BLaER1 treated with 17β-estradiol and CSF1 and Interleukin-3, amounts not matched to agents 10 nM and 100 nM (cell line): ENCODE measurements around the gene ARHGAP45.
"Not testable (repeated sequence)": the region's sequence is repeated elsewhere in the genome, so short reads cannot be mapped to it uniquely, and the experiment has no call there.

Source experiments
- H3K27ac ChIP-seq, 11 experiments: shearing (Covaris generic); formaldehyde crosslinking; 2 replicates each; pipeline ENCODE4 v1.8.1; 2022
- H3K27me3 ChIP-seq, 11 experiments: shearing (Covaris generic); formaldehyde crosslinking; 2 replicates each; pipeline ENCODE4 v1.8.1; 2022
- H3K36me3 ChIP-seq, 11 experiments: shearing (Covaris generic); formaldehyde crosslinking; 2 replicates each; pipeline ENCODE4 v1.8.1; 2022
- H3K4me1 ChIP-seq, 10 experiments: shearing (Covaris generic); formaldehyde crosslinking; 2 replicates each; pipeline ENCODE4 v1.8.1; 2022
- H3K4me2 ChIP-seq, 11 experiments: shearing (Covaris generic); formaldehyde crosslinking; 2 replicates each; pipeline ENCODE4 v1.8.1; 2022
- H3K4me3 ChIP-seq, 10 experiments: shearing (Covaris generic); formaldehyde crosslinking; 2 replicates each; pipeline ENCODE4 v1.8.1; 2022
- H3K9ac ChIP-seq, 11 experiments: shearing (Covaris generic); formaldehyde crosslinking; 2 replicates each; pipeline ENCODE4 v1.8.1; 2022
- H3K9me3 ChIP-seq, 11 experiments: shearing (Covaris generic); formaldehyde crosslinking; replicated peaks in 1 of 11; 2 replicates each; pipeline ENCODE4 v1.8.1; 2022
- H4K20me1 ChIP-seq, 11 experiments: shearing (Covaris generic); formaldehyde crosslinking; 2 replicates each; pipeline ENCODE4 v1.8.1; 2022
- Cebpa-rat ChIP-seq, 11 experiments: shearing (Covaris generic); IDR thresholded peaks; 2 replicates each; pipeline ENCODE4 v1.8.1; 2022

Gene ARHGAP45

GRCh38 chr19:1112268-1113029, 45.5 kb downstream of the ARHGAP45 start:
- Histone ChIP-seq H3K4me3 (no peak overlapping the region), H3K4me2 (peak overlapping the region in 5 of 11 experiments; percentile 6 to 69 (median 32); a peak in 6 of 22 replicates), H3K36me3 (peaks cover 45 to 91% (median 73%) of the 10 kb centered on the region in 11 experiments), H4K20me1 (peaks cover 36 to 100% (median 54%) of the 10 kb centered on the region in 11 experiments), H3K4me1 (peaks cover 17 to 39% (median 31%) of the 10 kb centered on the region in 10 experiments), H3K9me3 (no peaks in the 10 kb centered on the region), H3K9ac (0 out of 22 replicates have a peak overlapping the region, but pooled peaks of 1 of the 11 experiments have one; percentile 33), H3K27ac (peak overlapping the region in 4 of 11 experiments; percentile 11 to 40 (median 27); a peak in 3 of 22 replicates), H3K27me3 (no peaks in the 10 kb centered on the region)
- TF ChIP-seq Cebpa-rat (IDR thresholded peaks at IDR 0.05): no peak

DNA sequence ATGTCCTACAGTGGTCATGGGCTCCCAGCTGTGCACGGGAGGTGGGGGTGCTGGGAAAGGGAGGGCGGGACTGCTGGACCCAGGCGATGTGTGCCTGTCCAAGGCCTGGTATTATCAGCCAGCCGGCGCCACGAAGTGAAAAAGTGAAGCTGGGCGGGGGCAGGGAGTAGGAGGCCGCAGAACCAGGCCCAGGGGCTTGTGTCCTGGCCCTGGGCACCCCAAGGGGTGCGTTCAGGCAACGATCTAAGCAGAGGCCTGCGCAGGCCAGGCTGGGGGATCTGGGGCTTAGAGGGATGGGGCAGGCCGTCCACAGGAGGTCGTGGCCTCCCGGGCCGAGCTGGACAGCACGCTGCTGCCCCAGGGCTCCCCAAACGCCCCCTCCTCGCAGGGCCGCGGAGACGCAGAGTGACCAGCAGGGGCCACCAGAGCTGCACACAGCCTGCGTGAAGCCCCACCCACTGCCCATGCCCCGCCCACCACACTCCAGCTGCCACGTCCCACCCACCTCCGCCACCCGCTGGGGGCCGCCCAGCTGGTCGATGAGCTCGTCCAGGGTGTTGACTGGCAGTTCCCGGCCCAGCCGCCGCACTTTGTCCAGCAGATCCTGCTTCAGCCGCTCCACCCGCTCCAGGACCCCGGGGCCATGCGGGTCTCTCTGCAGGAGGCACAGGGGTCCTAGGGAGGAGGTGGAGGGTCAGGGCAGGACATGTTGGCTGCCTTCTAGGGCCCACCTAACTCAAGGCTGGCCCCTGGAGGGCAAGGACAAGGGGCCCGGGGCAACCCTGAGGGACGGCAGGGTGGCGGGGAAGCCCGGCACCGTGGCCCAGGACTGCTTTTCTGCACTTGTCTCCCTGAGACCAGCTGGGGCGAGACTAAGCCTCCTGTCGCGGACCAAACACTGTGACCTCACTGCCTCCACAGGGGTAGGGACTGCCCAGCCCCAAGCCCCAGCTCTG, 46.3 kb downstream of the ARHGAP45 start:
- no peak for TF ChIP-seq Cebpa-rat (IDR thresholded peaks at IDR 0.05)
- Histone ChIP-seq H3K4me2 (peak overlapping the region; percentile 50 to 88 (median 70)), H3K27me3 (no peaks in the 10 kb centered on the region), H3K27ac (peak overlapping the region in 7 of 11 experiments; percentile 12 to 47 (median 40); a peak in 8 of 22 replicates), H4K20me1 (peaks cover 30 to 100% (median 47%) of the 10 kb centered on the region in 11 experiments; a peak in 21 of 22 replicates), H3K9ac (peak overlapping the region; percentile 1 to 70 (median 33); a peak in 10 of 22 replicates), H3K9me3 (no peaks in the 10 kb centered on the region), H3K4me3 (0 out of 20 replicates have a peak overlapping the region, but pooled peaks of 1 of the 10 experiments have one; percentile 9), H3K36me3 (peaks cover 47 to 93% (median 76%) of the 10 kb centered on the region in 11 experiments), H3K4me1 (peaks cover 11 to 33% (median 25%) of the 10 kb centered on the region in 10 experiments)

- Histone ChIP-seq H3K9ac (peak overlapping the region in 9 of 11 experiments; percentile 1 to 70 (median 33); a peak in 7 of 22 replicates), H4K20me1 (peaks cover 27 to 100% (median 41%) of the 10 kb centered on the region in 11 experiments; a peak in 21 of 22 replicates), H3K36me3 (peaks cover 48 to 93% (median 78%) of the 10 kb centered on the region in 11 experiments), H3K27ac (peak overlapping the region in 5 of 11 experiments; percentile 12 to 47 (median 36); a peak in 4 of 22 replicates), H3K4me1 (peaks cover 7 to 28% (median 20%) of the 10 kb centered on the region in 10 experiments), H3K4me3 (no peak overlapping the region), H3K27me3 (no peaks in the 10 kb centered on the region), H3K4me2 (peak overlapping the region; percentile 50 to 88 (median 70); a peak in 21 of 22 replicates), H3K9me3 (no peaks in the 10 kb centered on the region)
- no peak for TF ChIP-seq Cebpa-rat (IDR thresholded peaks at IDR 0.05)
These were observed 47.1 kb downstream of the ARHGAP45 start for GRCh38 chr19:1113986-1114483.

DNA sequence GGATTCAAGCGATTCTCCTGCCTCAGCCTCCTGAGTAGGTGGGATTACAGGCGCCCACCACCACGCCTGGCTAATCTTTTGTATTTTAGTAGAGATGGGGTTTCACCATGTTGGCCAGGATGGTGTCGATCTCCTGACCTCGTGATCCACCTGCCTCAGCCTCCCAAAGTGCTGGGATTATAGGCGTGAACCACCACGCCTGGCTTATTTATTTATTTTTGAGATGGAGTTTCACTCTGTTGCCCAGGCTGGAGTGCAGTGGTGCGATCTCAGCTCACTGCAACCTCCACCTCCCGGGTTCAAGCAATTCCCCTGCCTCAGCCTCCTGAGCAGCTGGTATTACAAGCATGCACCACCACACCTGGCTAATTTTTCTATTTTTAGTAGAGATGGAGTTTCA, 47.8 kb downstream of the ARHGAP45 start:
- peaks cover 52 to 95% (median 80%) of the 10 kb centered on the region in 11 experiments for H3K36me3 ChIP-seq
- not testable (repeated sequence) for H3K4me3 ChIP-seq, H3K9ac ChIP-seq, H3K4me2 ChIP-seq, H3K27ac ChIP-seq, H3K9me3 ChIP-seq, H3K27me3 ChIP-seq
- peaks cover 7 to 26% (median 18%) of the 10 kb centered on the region in 10 experiments for H3K4me1 ChIP-seq
- H4K20me1 ChIP-seq: peaks cover 24 to 100% (median 34%) of the 10 kb centered on the region in 11 experiments; a peak in 21 of 22 replicates

- peak overlapping the region in 2 of 11 experiments; percentile 34 to 45; a peak in 3 of 22 replicates for H3K9ac ChIP-seq
- no peak for TF ChIP-seq Cebpa-rat (IDR thresholded peaks at IDR 0.05)
- H3K9me3 ChIP-seq: no peaks in the 10 kb centered on the region
- H3K4me3 ChIP-seq: no peak overlapping the region
- no peak overlapping the region for H3K4me2 ChIP-seq
- peaks cover 18 to 100% (median 23%) of the 10 kb centered on the region in 11 experiments; a peak in 21 of 22 replicates for H4K20me1 ChIP-seq
- H3K27ac ChIP-seq: no peak overlapping the region
- peaks cover 64 to 95% (median 80%) of the 10 kb centered on the region in 11 experiments for H3K36me3 ChIP-seq
- peaks cover 7 to 26% (median 18%) of the 10 kb centered on the region in 10 experiments for H3K4me1 ChIP-seq
- no peaks in the 10 kb centered on the region for H3K27me3 ChIP-seq
These were observed 48.9 kb downstream of the ARHGAP45 start for GRCh38 chr19:1115646-1116420.

- no peak overlapping the region for H3K27ac ChIP-seq
- H3K9ac ChIP-seq: peak overlapping the region in 3 of 11 experiments; percentile 13 to 45 (median 34); a peak in 3 of 22 replicates
- peaks cover 15 to 100% (median 28%) of the 10 kb centered on the region in 11 experiments; a peak in 19 of 22 replicates for H4K20me1 ChIP-seq
- no peaks in the 10 kb centered on the region for H3K27me3 ChIP-seq
- no peak overlapping the region for H3K4me2 ChIP-seq
- no peak for TF ChIP-seq Cebpa-rat (IDR thresholded peaks at IDR 0.05)
- H3K4me1 ChIP-seq: peaks cover 7 to 26% (median 18%) of the 10 kb centered on the region in 10 experiments
- no peak overlapping the region for H3K4me3 ChIP-seq
- no peaks in the 10 kb centered on the region for H3K9me3 ChIP-seq
- H3K36me3 ChIP-seq: peaks cover 74 to 98% (median 86%) of the 10 kb centered on the region in 11 experiments
These were observed 50.0 kb downstream of the ARHGAP45 start for GRCh38 chr19:1116726-1117581.

DNA sequence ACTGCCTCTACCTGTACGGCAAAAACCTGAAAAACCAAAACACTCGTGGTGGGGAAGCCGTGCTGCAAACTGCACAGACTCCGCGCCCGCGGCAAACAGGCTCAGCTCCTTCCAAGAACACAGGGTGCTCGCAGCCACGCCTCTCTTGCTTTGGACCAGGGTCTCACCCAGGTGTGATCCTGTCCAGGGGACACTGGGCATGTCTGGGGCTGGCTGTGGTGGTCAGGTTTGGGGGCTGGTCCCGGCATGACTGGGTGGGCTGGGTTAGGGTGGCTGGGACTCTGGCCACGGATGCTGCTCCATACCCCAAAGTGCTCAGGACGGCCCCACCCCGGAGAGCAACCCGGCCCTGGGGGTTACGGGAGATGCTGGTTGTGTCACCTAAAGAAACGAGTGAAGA, 50.7 kb downstream of the ARHGAP45 start:
- Histone ChIP-seq H3K4me3 (no peak overlapping the region), H3K4me1 (peaks cover 7 to 26% (median 15%) of the 10 kb centered on the region in 10 experiments), H3K4me2 (no peak overlapping the region), H3K36me3 (peaks cover 74 to 98% (median 86%) of the 10 kb centered on the region in 11 experiments), H3K9me3 (no peaks in the 10 kb centered on the region), H3K9ac (no peak overlapping the region), H4K20me1 (peaks cover 15 to 99% (median 26%) of the 10 kb centered on the region in 11 experiments; a peak in 19 of 22 replicates), H3K27ac (no peak overlapping the region), H3K27me3 (no peaks in the 10 kb centered on the region)
- no peak for TF ChIP-seq Cebpa-rat (IDR thresholded peaks at IDR 0.05)
